BE2C (cell line): Measurements from ENCODE around the gene ABCC12.

Experiments used
- DNase-seq: peaks from one replicate; pipeline ENCODE4 v3.0.0-alpha.2; 2020
- H3K27me3 ChIP-seq: fragments of 250-450 bp; sonication (Bioruptor Pico); 2 replicates; pipeline ENCODE4 v1.5.1; 2020; ENCODE audit warnings: mild to moderate bottlenecking
- H3K36me3 ChIP-seq: fragments of 250-450 bp; sonication (Bioruptor Pico); 2 replicates; pipeline ENCODE4 v1.5.1; 2020; ENCODE audit warnings: mild to moderate bottlenecking
- H3K4me1 ChIP-seq: fragments of 250-450 bp; sonication (Bioruptor Pico); 2 replicates; pipeline ENCODE4 v1.5.1; 2020
- H3K4me3 ChIP-seq: 2 replicates; pipeline ENCODE4 v1.5.1; 2011; ENCODE audit warnings: low read depth, low read length
- H3K9me3 ChIP-seq: fragments of 250-450 bp; sonication (Bioruptor Pico); 2 replicates; pipeline ENCODE4 v1.5.1; 2020
- TF ChIP-seq, protein P1 (sequence below): IDR thresholded peaks from 2 replicates; pipeline ENCODE4 v1.5.1; 2012; ENCODE audit warnings: mild to moderate bottlenecking, low read depth, low read length

Gene ABCC12

DNA sequence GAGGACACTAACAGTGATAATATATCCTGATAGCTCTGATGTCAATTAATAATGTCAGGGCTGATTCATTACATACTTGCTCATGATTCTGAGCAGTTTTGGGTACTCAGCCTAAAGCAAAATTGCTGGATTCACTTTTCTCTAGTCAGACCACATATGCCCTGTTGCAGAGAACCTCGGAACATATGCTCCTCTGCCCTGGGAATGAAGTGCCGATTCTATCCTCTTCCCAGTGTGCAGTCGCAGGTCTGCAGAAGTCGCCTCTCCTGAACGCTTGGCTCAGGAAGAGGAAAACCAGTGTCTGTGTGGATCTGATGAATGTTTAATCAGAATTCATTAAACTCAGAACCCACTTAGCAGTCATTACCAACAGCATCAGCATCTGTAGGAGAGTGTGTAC, 34.5 kb downstream of the ABCC12 start:
- no peak for DNase-seq
- H3K9me3 ChIP-seq = no peaks in the 10 kb centered on the region
- TF ChIP-seq, protein P1, sequence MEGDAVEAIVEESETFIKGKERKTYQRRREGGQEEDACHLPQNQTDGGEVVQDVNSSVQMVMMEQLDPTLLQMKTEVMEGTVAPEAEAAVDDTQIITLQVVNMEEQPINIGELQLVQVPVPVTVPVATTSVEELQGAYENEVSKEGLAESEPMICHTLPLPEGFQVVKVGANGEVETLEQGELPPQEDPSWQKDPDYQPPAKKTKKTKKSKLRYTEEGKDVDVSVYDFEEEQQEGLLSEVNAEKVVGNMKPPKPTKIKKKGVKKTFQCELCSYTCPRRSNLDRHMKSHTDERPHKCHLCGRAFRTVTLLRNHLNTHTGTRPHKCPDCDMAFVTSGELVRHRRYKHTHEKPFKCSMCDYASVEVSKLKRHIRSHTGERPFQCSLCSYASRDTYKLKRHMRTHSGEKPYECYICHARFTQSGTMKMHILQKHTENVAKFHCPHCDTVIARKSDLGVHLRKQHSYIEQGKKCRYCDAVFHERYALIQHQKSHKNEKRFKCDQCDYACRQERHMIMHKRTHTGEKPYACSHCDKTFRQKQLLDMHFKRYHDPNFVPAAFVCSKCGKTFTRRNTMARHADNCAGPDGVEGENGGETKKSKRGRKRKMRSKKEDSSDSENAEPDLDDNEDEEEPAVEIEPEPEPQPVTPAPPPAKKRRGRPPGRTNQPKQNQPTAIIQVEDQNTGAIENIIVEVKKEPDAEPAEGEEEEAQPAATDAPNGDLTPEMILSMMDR = no peak
- no peaks in the 10 kb centered on the region for H3K36me3 ChIP-seq
- no peaks in the 10 kb centered on the region for H3K27me3 ChIP-seq
- H3K4me3 ChIP-seq = no peak overlapping the region
- no peaks in the 10 kb centered on the region for H3K4me1 ChIP-seq

DNA sequence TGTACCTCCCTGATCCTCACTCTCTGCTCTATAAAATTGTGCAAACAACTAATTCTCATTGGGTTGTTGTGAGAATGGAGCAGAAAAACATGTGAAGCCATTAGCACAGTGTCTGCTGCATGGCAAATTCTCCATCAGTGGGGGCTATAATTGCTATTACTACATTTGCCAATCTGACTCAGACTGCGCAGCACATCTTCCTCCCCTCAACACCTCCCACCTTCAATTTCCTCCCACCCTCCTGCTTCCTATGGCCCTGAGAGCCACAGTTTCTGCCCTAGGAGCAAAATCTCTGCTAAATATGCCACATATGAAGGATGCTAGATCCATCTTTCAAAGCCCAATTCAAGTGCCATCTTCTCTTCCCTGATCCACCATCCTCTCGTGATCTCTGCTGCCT, 37.0 kb downstream of the ABCC12 start:
- no peak for DNase-seq
- Histone ChIP-seq H3K4me3 (no peak overlapping the region), H3K9me3 (no peaks in the 10 kb centered on the region), H3K27me3 (no peaks in the 10 kb centered on the region), H3K36me3 (no peaks in the 10 kb centered on the region), H3K4me1 (no peaks in the 10 kb centered on the region)
- TF ChIP-seq, protein P1 = no peak

DNA sequence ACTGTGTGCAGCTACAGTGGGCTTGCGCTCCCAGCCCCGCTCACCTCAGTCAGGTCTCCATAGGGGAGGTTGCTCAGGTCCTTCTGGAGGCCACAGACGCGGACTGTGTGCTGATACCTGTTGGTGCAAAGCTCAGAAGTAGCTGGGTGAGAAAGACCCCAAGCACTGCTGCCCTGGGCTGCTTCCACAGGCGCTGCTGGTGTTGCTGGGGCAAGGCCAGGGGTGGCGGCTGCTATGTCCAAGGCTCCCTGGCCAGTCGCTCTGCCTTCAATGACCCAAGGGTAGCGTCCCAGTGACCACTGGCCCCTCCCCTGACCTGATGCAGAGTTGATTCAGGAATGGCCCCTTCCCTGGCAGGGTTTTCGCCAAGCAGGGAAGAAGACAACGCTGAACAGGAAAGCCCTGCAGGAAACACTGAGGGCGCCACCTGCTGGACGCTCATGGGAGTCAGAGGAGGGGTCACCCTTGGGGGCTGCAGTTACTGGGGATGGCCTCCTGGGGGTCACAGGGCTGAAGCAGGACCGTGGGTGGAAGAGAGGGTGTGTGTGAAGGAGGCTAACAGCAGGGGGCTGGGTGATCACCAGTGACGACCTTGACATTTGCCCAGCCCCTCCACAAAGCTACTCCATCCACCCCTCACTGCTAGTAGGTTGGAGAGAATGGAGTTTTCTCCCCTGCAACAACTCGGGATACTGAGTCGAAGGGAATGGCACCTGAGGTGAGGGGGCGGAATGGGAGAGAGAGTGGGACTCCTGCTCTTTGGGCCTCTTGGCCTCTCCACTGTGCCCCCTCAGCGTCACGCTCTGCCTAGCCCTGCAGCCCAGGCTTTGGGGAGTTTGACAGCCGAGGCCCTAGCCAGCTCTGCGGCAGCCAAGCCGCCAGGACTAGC, 38.3 kb downstream of the ABCC12 start:
- Histone ChIP-seq H3K9me3 (no peaks in the 10 kb centered on the region), H3K27me3 (no peaks in the 10 kb centered on the region), H3K36me3 (no peaks in the 10 kb centered on the region), H3K4me1 (no peaks in the 10 kb centered on the region), H3K4me3 (no peak overlapping the region)
- TF ChIP-seq, protein P1 = peak; percentile 79
- DNase-seq = peak; percentile 82

DNA sequence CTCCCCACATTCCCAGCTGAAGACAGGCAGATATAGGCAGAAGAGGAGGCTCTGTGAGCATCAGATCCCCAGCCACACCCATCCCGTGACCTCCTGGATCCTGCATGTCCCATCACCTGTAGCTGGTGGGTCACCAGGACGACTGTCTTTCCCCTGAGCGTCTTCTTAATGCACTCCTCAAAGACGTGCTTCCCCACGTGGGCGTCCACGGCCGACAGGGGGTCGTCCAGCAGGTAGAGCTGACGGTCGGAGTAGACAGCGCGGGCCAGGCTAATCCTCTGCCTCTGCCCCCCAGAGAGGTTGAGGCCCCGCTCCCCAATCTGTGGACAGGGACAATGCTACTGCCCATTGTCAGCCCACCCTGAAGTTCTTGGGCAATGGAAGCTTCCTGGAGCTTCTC, 40.5 kb downstream of the ABCC12 start:
- H3K36me3 ChIP-seq = no peaks in the 10 kb centered on the region
- H3K27me3 ChIP-seq = no peaks in the 10 kb centered on the region
- H3K4me3 ChIP-seq = no peak overlapping the region
- DNase-seq = no peak
- no peaks in the 10 kb centered on the region for H3K4me1 ChIP-seq
- TF ChIP-seq, protein P1 = no peak
- H3K9me3 ChIP-seq = no peaks in the 10 kb centered on the region

DNA sequence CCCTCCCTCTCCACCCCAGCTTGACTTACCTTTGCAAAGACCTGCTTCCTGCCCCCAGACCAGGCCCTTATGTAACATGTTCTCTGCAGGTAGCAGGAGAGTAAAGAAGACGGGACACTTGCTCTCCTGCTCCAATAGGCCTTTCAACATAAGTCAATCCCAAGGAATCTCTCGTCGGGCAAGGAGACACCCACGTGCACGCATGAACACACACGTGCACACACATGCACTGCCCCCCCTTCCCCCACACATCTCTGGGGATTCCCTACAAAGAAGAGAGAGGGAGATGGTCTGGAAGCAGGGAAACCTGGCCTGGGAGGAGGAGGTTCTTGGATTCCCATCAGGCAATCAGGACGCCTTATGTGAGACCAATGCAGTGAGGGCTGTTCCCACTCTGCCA, 41.4 kb downstream of the ABCC12 start:
- Histone ChIP-seq H3K36me3 (no peaks in the 10 kb centered on the region), H3K9me3 (no peaks in the 10 kb centered on the region), H3K4me3 (no peak overlapping the region), H3K4me1 (no peaks in the 10 kb centered on the region), H3K27me3 (0 out of 2 replicates have a peak, but pooled peaks cover 4% of the 10 kb centered on the region)
- TF ChIP-seq, protein P1 = no peak
- DNase-seq = no peak

DNA sequence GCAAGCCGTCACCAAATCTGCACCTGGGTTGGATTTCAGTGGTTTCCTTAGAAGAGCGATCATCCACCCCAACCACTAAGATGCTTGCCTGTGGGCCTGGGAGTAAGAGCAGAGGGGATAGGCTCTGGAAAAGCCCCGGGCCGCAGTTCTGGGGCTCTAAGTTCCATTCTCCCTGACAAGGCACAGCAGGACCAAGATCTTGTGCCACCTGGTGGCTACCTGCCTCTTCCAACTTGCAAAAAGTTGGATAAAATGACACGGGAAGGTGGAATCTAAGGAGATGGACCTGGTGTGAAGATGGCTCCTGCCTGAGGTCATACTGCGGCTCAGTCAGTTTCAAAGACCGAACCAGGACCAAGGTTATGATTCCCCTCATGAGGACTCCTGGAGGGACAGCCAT, 42.3 kb downstream of the ABCC12 start:
- no peak for DNase-seq
- no peak overlapping the region for H3K4me3 ChIP-seq
- TF ChIP-seq, protein P1 = no peak; the same call in 1 of the 2 replicates
- H3K36me3 ChIP-seq = no peaks in the 10 kb centered on the region
- 0 out of 2 replicates have a peak, but pooled peaks cover 4% of the 10 kb centered on the region for H3K27me3 ChIP-seq
- H3K9me3 ChIP-seq = no peaks in the 10 kb centered on the region
- no peaks in the 10 kb centered on the region for H3K4me1 ChIP-seq
